ENCODE data around the gene EAF2. TPM values are rescaled to one million over a fixed set of nuclear protein-coding genes. Genes with fewer than 3 reads are reported as not detected.

EAF2 gene
- total and polyA plus RNA-seq, 2 of the 13 experiments (the other 11 are each of a cell fraction or from before 2014, with no cell fraction given): 4.0 to 14.6 TPM

DNA sequence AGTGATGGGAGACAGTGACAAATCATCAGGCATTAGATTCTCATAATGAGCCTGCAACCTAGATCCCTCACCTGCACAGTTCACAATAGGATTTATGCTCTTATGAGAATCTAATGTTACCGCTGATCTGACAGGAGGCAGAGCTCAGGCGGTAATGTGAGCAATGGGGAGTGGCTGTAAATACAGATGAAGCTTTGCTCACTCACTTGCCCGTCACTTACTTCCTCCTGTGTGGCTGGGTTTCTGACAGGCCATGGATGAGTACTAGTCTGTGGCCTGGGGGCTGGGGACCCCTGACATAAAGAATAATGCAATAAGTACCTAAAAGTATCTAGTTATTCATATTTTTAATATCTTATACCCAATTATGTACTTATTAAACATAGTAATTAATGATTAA, 15.8 kb upstream of the EAF2 start:
- POLR2A ChIA-PET: no interaction called here
- no TSS peak for BruUV-seq (replicated peaks)
- H3K9ac ChIP-seq (ENCODE audit: insufficient read depth, low read depth, low read length): no peak overlapping the region
- ATAC-seq: no peak
- no peak for FAIRE-seq
- in situ Hi-C loops (cut with HindIII; ENCODE audit: extremely low pct_ligation_motif_present, low pct_unique_long_range_greater_than_20kb): no loop called here
- H3K9me3 ChIP-seq (ENCODE audit: low read length): peaks cover 12% of the 10 kb centered on the region
- no peak overlapping the region for H2AFZ ChIP-seq (ENCODE audit: low read length)
- no peaks in the 10 kb centered on the region for H3K4me1 ChIP-seq (ENCODE audit: insufficient read depth, low read length)
- peaks cover 8 to 30% of the 10 kb centered on the region in 2 experiments for H3K36me3 ChIP-seq (replicated peaks in 1 of 2; ENCODE audit: control insufficient read depth in 1 of 2, insufficient read depth in 2 of 2, low read length in 2 of 2)
- no peak for DNase-seq (ENCODE audit: low spot score)
- H3K79me2 ChIP-seq (ENCODE audit: insufficient read depth, low read length): peaks cover 13% of the 10 kb centered on the region
- H4K20me1 ChIP-seq (ENCODE audit: insufficient read depth, low read length): no peaks in the 10 kb centered on the region
- no peaks in the 10 kb centered on the region for H3K27me3 ChIP-seq (ENCODE audit: control insufficient read depth in 1 of 2, insufficient read depth in 2 of 2, low read length in 2 of 2)
- intact Hi-C loops (cut with micrococcal nuclease; ENCODE audit: unreplicated experiment): no loop called here
- CTCF ChIA-PET (ENCODE audit: low intra/inter-chr PET ratio, low total read pairs): no interaction called here
- H3K4me3 ChIP-seq (replicated peaks in 1 of 3; ENCODE audit: insufficient read depth in 1 of 3, low read depth in 2 of 3, low read length in 3 of 3): no peak overlapping the region
- 92% methylated on average over 3 of the region's 3 CpGs for WGBS (ENCODE audit: low lambda C conversion rate)
- no peak overlapping the region for H3K4me2 ChIP-seq (ENCODE audit: low read depth, low read length)
- H3K27ac ChIP-seq (ENCODE audit: extremely low read length, insufficient read depth, low read length): no peak overlapping the region
- TF ChIP-seq NFRKB (IDR thresholded peaks at IDR 0.05): no peak
- TF ChIP-seq, protein P1, sequence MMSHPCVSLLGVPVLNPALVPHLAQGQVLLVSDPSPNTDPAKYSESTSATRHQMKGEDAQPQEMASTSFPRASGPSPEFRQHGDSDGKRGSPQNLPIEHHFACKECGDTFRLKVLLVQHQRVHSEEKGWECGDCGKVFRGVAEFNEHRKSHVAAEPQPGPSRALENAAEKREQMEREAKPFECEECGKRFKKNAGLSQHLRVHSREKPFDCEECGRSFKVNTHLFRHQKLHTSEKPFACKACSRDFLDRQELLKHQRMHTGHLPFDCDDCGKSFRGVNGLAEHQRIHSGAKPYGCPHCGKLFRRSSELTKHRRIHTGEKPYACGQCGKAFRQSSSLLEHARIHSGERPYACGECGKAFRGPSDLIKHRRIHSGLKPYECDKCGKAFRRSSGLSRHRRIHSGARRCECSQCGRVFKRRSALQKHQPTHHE (CRISPR knock-in tag; IDR thresholded peaks at IDR 0.05; ENCODE audit: borderline replicate concordance): no peak
- no peak for TF ChIP-seq ZNF326 (CRISPR knock-in tag; IDR thresholded peaks at IDR 0.05; ENCODE audit: borderline replicate concordance)
- TF ChIP-seq KIAA2018 (CRISPR knock-in tag; IDR thresholded peaks at IDR 0.05; ENCODE audit: borderline replicate concordance): no peak
- TF ChIP-seq, protein P2, sequence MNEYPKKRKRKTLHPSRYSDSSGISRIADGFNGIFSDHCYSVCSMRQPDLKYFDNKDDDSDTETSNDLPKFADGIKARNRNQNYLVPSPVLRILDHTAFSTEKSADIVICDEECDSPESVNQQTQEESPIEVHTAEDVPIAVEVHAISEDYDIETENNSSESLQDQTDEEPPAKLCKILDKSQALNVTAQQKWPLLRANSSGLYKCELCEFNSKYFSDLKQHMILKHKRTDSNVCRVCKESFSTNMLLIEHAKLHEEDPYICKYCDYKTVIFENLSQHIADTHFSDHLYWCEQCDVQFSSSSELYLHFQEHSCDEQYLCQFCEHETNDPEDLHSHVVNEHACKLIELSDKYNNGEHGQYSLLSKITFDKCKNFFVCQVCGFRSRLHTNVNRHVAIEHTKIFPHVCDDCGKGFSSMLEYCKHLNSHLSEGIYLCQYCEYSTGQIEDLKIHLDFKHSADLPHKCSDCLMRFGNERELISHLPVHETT (CRISPR knock-in tag; conservative IDR thresholded peaks at IDR 0.05): no peak
- no peak for TF ChIP-seq ATF1 (CRISPR knock-in tag; IDR thresholded peaks at IDR 0.05)
- no peak for TF ChIP-seq RFXAP (CRISPR knock-in tag; IDR thresholded peaks at IDR 0.05; ENCODE audit: borderline replicate concordance)
- no peak for TF ChIP-seq SP140L (CRISPR knock-in tag; IDR thresholded peaks at IDR 0.05; ENCODE audit: borderline replicate concordance)
- TF ChIP-seq IKZF5 (CRISPR knock-in tag; IDR thresholded peaks at IDR 0.05): no peak
- TF ChIP-seq, protein P3, sequence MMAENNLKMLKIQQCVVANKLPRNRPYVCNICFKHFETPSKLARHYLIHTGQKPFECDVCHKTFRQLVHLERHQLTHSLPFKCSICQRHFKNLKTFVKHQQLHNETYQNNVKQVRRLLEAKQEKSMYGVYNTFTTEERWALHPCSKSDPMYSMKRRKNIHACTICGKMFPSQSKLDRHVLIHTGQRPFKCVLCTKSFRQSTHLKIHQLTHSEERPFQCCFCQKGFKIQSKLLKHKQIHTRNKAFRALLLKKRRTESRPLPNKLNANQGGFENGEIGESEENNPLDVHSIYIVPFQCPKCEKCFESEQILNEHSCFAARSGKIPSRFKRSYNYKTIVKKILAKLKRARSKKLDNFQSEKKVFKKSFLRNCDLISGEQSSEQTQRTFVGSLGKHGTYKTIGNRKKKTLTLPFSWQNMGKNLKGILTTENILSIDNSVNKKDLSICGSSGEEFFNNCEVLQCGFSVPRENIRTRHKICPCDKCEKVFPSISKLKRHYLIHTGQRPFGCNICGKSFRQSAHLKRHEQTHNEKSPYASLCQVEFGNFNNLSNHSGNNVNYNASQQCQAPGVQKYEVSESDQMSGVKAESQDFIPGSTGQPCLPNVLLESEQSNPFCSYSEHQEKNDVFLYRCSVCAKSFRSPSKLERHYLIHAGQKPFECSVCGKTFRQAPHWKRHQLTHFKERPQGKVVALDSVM (CRISPR knock-in tag; IDR thresholded peaks at IDR 0.05): no peak
- TF ChIP-seq ZNF333 (CRISPR knock-in tag; IDR thresholded peaks at IDR 0.05; ENCODE audit: borderline replicate concordance): no peak

Data from HepG2 (cell line).